Suprapubic skin (tissue), 3 donors: Measurements from ENCODE around the gene CEP350.

Source experiments
- CTCF ChIP-seq, 2 donors: fragments of 200-600 bp in 1 of 2; fragments of 450-650 bp in 1 of 2; sonication (generic) in 1 of 2; IDR thresholded peaks; one replicate each; pipeline ENCODE4 v1.5.1; 2016 to 2019; ENCODE audit warnings: antibody characterized with exemption in 2 of 2, mild to moderate bottlenecking in 1 of 2, moderate library complexity in 1 of 2
- POLR2AphosphoS5 ChIP-seq, 3 donors: sonication (generic); formaldehyde crosslinking; IDR thresholded peaks; one replicate each; pipeline ENCODE4 v1.6.1; 2017; ENCODE audit warnings: antibody characterized with exemption in 3 of 3

DNA sequence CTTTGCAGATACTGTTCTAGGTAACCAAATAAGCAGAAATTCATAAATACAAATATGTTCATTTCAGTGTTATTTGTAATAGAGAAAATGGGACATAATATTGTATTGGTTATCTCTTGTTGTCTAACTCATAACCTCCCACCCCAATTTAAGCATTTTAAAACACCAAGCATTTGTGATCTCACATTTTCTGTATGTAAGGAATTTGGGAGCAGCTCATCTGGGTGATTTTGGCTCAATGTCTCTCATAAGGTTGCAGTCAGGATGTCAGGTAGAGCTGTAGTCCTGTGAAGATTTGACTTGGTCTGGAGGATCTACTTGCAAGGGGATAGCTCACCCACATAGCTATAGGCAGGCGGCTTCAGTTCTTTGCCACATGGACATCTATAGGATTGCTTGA, 29.5 kb downstream of the CEP350 start:
- TF ChIP-seq CTCF (IDR thresholded peaks at IDR 0.05) (no peak), POLR2AphosphoS5 (IDR thresholded peaks at IDR 0.05) (no peak)
